GM19193 (cell line): Measurements from ENCODE around the gene ATP11A.

Experiments
- POLR2A ChIP-seq: IDR thresholded peaks from 4 replicates; pipeline ENCODE4 v1.6.1; 2011; ENCODE audit not compliant: insufficient read depth, insufficient read length; ENCODE audit errors: extremely low read depth

The ATP11A gene

GRCh38 chr13:112902669-112903068, 212.8 kb downstream of the ATP11A start:
- TF ChIP-seq POLR2A, result no peak

- TF ChIP-seq POLR2A, result no peak
Observed at GRCh38 chr13:112903071-112903577, 213.3 kb downstream of the ATP11A start.

GRCh38 chr13:112903606-112904195, 213.9 kb downstream of the ATP11A start:
- TF ChIP-seq POLR2A, result no peak

GRCh38 chr13:112904436-112904960, 214.7 kb downstream of the ATP11A start:
- no peak for TF ChIP-seq POLR2A

GRCh38 chr13:112905086-112905485, 215.2 kb downstream of the ATP11A start:
- TF ChIP-seq POLR2A, result no peak

- no peak for TF ChIP-seq POLR2A
Observed at GRCh38 chr13:112905619-112905989, 215.8 kb downstream of the ATP11A start.

GRCh38 chr13:112905990-112906641, 216.3 kb downstream of the ATP11A start:
- TF ChIP-seq POLR2A, result no peak

- TF ChIP-seq POLR2A, result no peak
Observed at GRCh38 chr13:112907286-112907685, 217.4 kb downstream of the ATP11A start.

- no peak for TF ChIP-seq POLR2A
Observed at GRCh38 chr13:112907871-112908331, 218.1 kb downstream of the ATP11A start.

GRCh38 chr13:112908342-112908741, 218.5 kb downstream of the ATP11A start:
- no peak for TF ChIP-seq POLR2A

- TF ChIP-seq POLR2A, result no peak
Observed at GRCh38 chr13:112910016-112910415, 220.2 kb downstream of the ATP11A start.

- no peak for TF ChIP-seq POLR2A
Observed at GRCh38 chr13:112910616-112911280, 220.9 kb downstream of the ATP11A start.

- TF ChIP-seq POLR2A, result no peak
Observed at GRCh38 chr13:112911285-112911701, 221.5 kb downstream of the ATP11A start.

GRCh38 chr13:112911883-112912282, 222.0 kb downstream of the ATP11A start:
- TF ChIP-seq POLR2A, result no peak

- no peak for TF ChIP-seq POLR2A
Observed at GRCh38 chr13:112912726-112913440, 223.0 kb downstream of the ATP11A start.
